PC-3 (cell line): ENCODE results near the gene PAPSS1. TPM values are rescaled to one million over a fixed set of nuclear protein-coding genes. Genes with fewer than 3 reads are reported as not detected.

Experiments used
- ATAC-seq: fragments of 200-7000 bp; cut with Tn5 transposase; 2 replicates; pipeline ENCODE4 v1.9.1; 2020; ENCODE audit warnings: mild to moderate bottlenecking, moderate library complexity
- BruUV-seq: library from RNA; stranded (reverse); fragments of 400-500 nt; replicated peaks from 2 replicates; lab custom pipeline; 2021; lab: Mats Ljungman, UMichigan
- CTCF ChIA-PET: fragments of 300-600 bp; sonication (Branson Sonifier 250); formaldehyde crosslinking; loops from one replicate; lab custom pipeline; 2022; ENCODE audit warnings: antibody characterized with exemption; lab: Charles Lee
- POLR2A ChIA-PET: fragments of 300-600 bp; sonication (Branson Sonifier 250); formaldehyde crosslinking; loops from one replicate; lab custom pipeline; 2022; ENCODE audit warnings: antibody characterized with exemption; ENCODE audit not compliant: unreplicated experiment; lab: Charles Lee
- DNase-seq: peaks from one replicate; pipeline ENCODE4 v3.0.0-alpha.2; 2015
- H2AFZ ChIP-seq: fragments of 300-600 bp; sonication (generic); 2 replicates; pipeline ENCODE4 v1.6.0; 2016; ENCODE audit warnings: antibody characterized with exemption, low read length
- H3F3A ChIP-seq: fragments of 300-600 bp; sonication (generic); one replicate; pipeline ENCODE4 v1.6.0; 2017; ENCODE audit warnings: antibody characterized with exemption, low read length, control low read depth, mild to moderate bottlenecking; ENCODE audit not compliant: unreplicated experiment
- H3K27ac ChIP-seq: fragments of 300-600 bp; sonication (generic); 2 replicates; pipeline ENCODE4 v1.5.1; 2016; ENCODE audit warnings: mild to moderate bottlenecking, low read length
- H3K27me3 ChIP-seq: fragments of 300-600 bp; sonication (generic); 2 replicates; pipeline ENCODE4 v1.6.1; 2016; ENCODE audit warnings: low read length, mixed read lengths
- H3K36me3 ChIP-seq: fragments of 300-600 bp; sonication (generic); 2 replicates; pipeline ENCODE4 v1.6.1; 2016; ENCODE audit warnings: low read depth, mixed run types, low read length, mixed read lengths
- H3K4me1 ChIP-seq: fragments of 300-600 bp; sonication (generic); 2 replicates; pipeline ENCODE4 v1.5.1; 2016; ENCODE audit warnings: low read length; ENCODE audit not compliant: insufficient read depth
- H3K4me2 ChIP-seq: fragments of 300-600 bp; sonication (generic); 2 replicates; pipeline ENCODE4 v1.6.0; 2016; ENCODE audit warnings: low read length
- H3K4me3 ChIP-seq: fragments of 300-600 bp; sonication (generic); 2 replicates; pipeline ENCODE4 v1.5.1; 2016; ENCODE audit warnings: mild to moderate bottlenecking, low read length, mixed read lengths
- H3K79me2 ChIP-seq: fragments of 300-600 bp; sonication (generic); 2 replicates; pipeline ENCODE4 v1.6.1; 2017; ENCODE audit warnings: low read length, mixed read lengths
- H3K9ac ChIP-seq: fragments of 300-600 bp; sonication (generic); 2 replicates; pipeline ENCODE4 v1.6.0; 2016; ENCODE audit warnings: mild to moderate bottlenecking, low read length
- H3K9me2 ChIP-seq: fragments of 300-600 bp; sonication (generic); replicated peaks from 2 replicates; pipeline ENCODE4 v1.6.1; 2016; ENCODE audit warnings: mixed run types, low read length, mixed read lengths
- H3K9me3 ChIP-seq: fragments of 300-600 bp; sonication (generic); 2 replicates; pipeline ENCODE4 v1.6.1; 2016; ENCODE audit warnings: low read length, mixed read lengths
- H4K20me1 ChIP-seq: fragments of 300-600 bp; sonication (generic); 2 replicates; pipeline ENCODE4 v1.6.1; 2016; ENCODE audit warnings: low read length, mixed read lengths
- CTCF ChIP-seq: fragments of 300-600 bp; sonication (generic); conservative IDR thresholded peaks from 2 replicates; pipeline ENCODE4 v1.5.1; 2017; ENCODE audit warnings: antibody characterized with exemption, low read depth, mild to moderate bottlenecking, low read length
- EZH2 ChIP-seq: fragments of 300-600 bp; sonication (generic); IDR thresholded peaks from one replicate; pipeline ENCODE4 v1.6.1; 2017; ENCODE audit warnings: antibody characterized with exemption, mild to moderate bottlenecking, low read length; ENCODE audit not compliant: unreplicated experiment
- EZH2phosphoT487 ChIP-seq: fragments of 300-600 bp; sonication (generic); IDR thresholded peaks from 2 replicates; pipeline ENCODE4 v1.6.1; 2018; ENCODE audit warnings: mild to moderate bottlenecking, antibody characterized with exemption, low read length, borderline replicate concordance
- intact Hi-C: fragments of 100-400 bp; cut with micrococcal nuclease; formaldehyde crosslinking; loops from 2 replicates; pipeline ENCODE4 v1.9.0; 2023
- total RNA-seq: library from RNA; depleted of rRNA; stranded (reverse); fragments of >200 nt; gene quantifications from 2 replicates; pipeline ENCODE4 v1.2.3, GENCODE V29; 2014

The PAPSS1 gene
- total RNA-seq, 1 experiment from 2014 or later = 28.0 TPM

GRCh38 chr4:107665001-107665400, 55.0 kb downstream of the PAPSS1 start:
- Histone ChIP-seq H3K4me1 (no peaks in the 10 kb centered on the region), H3K9me2 (no peaks in the 10 kb centered on the region), H3K4me2 (no peak overlapping the region), H3K9me3 (no peaks in the 10 kb centered on the region), H3K4me3 (no peak overlapping the region), H3K27ac (no peak overlapping the region), H3K27me3 (no peaks in the 10 kb centered on the region), H3F3A (no peaks in the 10 kb centered on the region), H2AFZ (no peak overlapping the region), H3K9ac (no peak overlapping the region), H3K79me2 (no peaks in the 10 kb centered on the region), H4K20me1 (no peaks in the 10 kb centered on the region), H3K36me3 (no peaks in the 10 kb centered on the region)
- BruUV-seq = no TSS peak
- POLR2A ChIA-PET = no interaction called here
- CTCF ChIA-PET = no interaction called here
- TF ChIP-seq EZH2 (no peak), EZH2phosphoT487 (no peak), CTCF (no peak)
- intact Hi-C loops = loop anchor here (5.0 kb wide), 1 partner anchor 72 kb away; no protein-coding TSS in a partner anchor
- ATAC-seq (no peak), DNase-seq (no peak)

- Histone ChIP-seq H3K36me3 (no peaks in the 10 kb centered on the region), H3K79me2 (no peaks in the 10 kb centered on the region)
- POLR2A ChIA-PET = no interaction called here
Measured at GRCh38 chr4:107658400-107659336, 61.4 kb downstream of the PAPSS1 start.

More at GRCh38 chr4:107658400-107659336, 61.4 kb downstream of the PAPSS1 start:
- CTCF ChIA-PET = no interaction called here
- no peak overlapping the region for H3K9ac ChIP-seq
- no peaks in the 10 kb centered on the region for H4K20me1 ChIP-seq
- H3K9me3 ChIP-seq = no peaks in the 10 kb centered on the region
- DNase-seq (no peak), ATAC-seq (no peak)
- no peaks in the 10 kb centered on the region for H3K4me1 ChIP-seq
- H2AFZ ChIP-seq = no peak overlapping the region
- BruUV-seq = no TSS peak
- no peaks in the 10 kb centered on the region for H3K27me3 ChIP-seq
- H3K4me2 ChIP-seq = no peak overlapping the region
- no peaks in the 10 kb centered on the region for H3K9me2 ChIP-seq
- intact Hi-C loops = no loop called here
- H3K4me3 ChIP-seq = no peak overlapping the region
- no peak for TF ChIP-seq EZH2
- TF ChIP-seq EZH2phosphoT487 = no peak
- no peak for TF ChIP-seq CTCF
- H3K27ac ChIP-seq = no peak overlapping the region
- H3F3A ChIP-seq = no peaks in the 10 kb centered on the region
